ENCODE data around the gene GLP1R.

GRCh38 chr6:39054577-39055142 is 6.1 kb downstream of the GLP1R start:
- TF ChIP-seq POLR2AphosphoS5 (IDR thresholded peaks at IDR 0.05; ENCODE audit: low read depth, low read length): no peak
- no peak for TF ChIP-seq POLR2A (IDR thresholded peaks at IDR 0.05; ENCODE audit: low read depth, low read length)
- TF ChIP-seq TAF1 (IDR thresholded peaks at IDR 0.05; ENCODE audit: low read depth, low read length): no peak
- TF ChIP-seq SPI1 (IDR thresholded peaks at IDR 0.05; ENCODE audit: low read depth, low read length): no peak
- no peak for TF ChIP-seq POU2F2 (IDR thresholded peaks at IDR 0.05; ENCODE audit: low read depth, low read length)
- no peak for TF ChIP-seq PAX5 (IDR thresholded peaks at IDR 0.05; ENCODE audit: insufficient read depth, low read length, severe bottlenecking)

Measured in GM12891 (cell line).